ENCODE measurements around the gene COL18A1. TPM values are rescaled to one million over a fixed set of nuclear protein-coding genes. Genes with fewer than 3 reads are reported as not detected.
"Not testable (repeated sequence)": the region's sequence is repeated elsewhere in the genome, so short reads cannot be mapped to it uniquely, and the experiment has no call there.

COL18A1 gene
- total RNA-seq, 4 donors from 2014 or later: 124 to 224 (median 173) TPM

DNA sequence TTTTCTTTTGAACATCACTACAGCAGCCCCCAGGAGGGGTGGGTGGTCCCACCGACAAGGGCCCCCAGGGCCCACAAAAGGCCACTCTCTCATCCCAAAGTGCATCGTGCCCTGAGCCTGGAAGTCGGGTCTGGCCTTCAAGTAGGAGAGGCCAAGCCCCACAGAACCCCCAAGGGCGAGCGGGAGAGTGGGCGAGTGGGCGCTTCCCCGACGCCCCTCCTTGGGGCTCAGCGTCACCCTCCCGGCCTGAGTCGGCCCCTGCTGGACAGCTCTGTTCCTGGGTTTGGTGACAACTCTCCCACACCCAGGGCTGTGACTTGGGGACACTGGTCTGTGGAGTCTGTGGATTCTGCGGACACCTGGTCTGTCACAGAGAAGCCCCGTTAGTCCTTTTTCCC, 42.2 kb upstream of the COL18A1 start:
- DNase-seq (ENCODE audit: low spot score in 2 of 2): no peak
- no peaks in the 10 kb centered on the region for H3K36me3 ChIP-seq
- peak overlapping the region in 2 of 4 donors; percentile 0 to 97 for H3K27ac ChIP-seq
- no peaks in the 10 kb centered on the region for H3K9me3 ChIP-seq
- TF ChIP-seq POLR2A (IDR thresholded peaks at IDR 0.05): no peak
- TF ChIP-seq, protein P1, sequence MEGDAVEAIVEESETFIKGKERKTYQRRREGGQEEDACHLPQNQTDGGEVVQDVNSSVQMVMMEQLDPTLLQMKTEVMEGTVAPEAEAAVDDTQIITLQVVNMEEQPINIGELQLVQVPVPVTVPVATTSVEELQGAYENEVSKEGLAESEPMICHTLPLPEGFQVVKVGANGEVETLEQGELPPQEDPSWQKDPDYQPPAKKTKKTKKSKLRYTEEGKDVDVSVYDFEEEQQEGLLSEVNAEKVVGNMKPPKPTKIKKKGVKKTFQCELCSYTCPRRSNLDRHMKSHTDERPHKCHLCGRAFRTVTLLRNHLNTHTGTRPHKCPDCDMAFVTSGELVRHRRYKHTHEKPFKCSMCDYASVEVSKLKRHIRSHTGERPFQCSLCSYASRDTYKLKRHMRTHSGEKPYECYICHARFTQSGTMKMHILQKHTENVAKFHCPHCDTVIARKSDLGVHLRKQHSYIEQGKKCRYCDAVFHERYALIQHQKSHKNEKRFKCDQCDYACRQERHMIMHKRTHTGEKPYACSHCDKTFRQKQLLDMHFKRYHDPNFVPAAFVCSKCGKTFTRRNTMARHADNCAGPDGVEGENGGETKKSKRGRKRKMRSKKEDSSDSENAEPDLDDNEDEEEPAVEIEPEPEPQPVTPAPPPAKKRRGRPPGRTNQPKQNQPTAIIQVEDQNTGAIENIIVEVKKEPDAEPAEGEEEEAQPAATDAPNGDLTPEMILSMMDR (IDR thresholded peaks at IDR 0.05): no peak
- TF ChIP-seq EP300 (IDR thresholded peaks at IDR 0.05): no peak
- no peaks in the 10 kb centered on the region for H3K27me3 ChIP-seq
- no peak overlapping the region for H3K4me3 ChIP-seq
- WGBS, 2 donors: 84 to 92% methylated on average over 13 to 14 of the region's 14 CpGs
- H3K4me1 ChIP-seq: peaks cover 0 to 50% (median 17%) of the 10 kb centered on the region in 4 donors

DNA sequence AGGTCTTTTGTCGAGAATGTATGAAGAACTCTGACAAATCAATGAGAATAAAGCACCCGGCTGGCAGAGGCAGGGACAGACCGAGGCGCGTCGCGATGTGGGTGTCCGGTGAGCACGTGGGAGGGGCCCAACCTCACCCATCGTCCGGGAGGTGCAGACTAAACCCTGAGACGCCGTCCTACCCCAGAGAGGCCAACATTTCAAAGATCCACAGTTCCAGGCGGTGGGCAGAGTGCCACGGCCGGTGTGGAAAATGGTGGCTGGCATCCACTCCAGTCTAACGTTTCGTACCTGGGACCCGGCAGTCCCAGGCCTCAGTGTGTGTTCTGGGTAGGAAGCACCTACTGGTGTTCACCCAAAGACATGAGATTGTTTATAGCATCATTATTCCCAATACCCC, 41.7 kb upstream of the COL18A1 start:
- H3K27ac ChIP-seq: peak overlapping the region; percentile 78 to 97 (median 88)
- 91% methylated on average over 16 to 19 of the region's 19 CpGs for WGBS, 2 donors
- H3K4me1 ChIP-seq: peaks cover 0 to 46% (median 13%) of the 10 kb centered on the region in 4 donors
- not testable (repeated sequence) for H3K4me3 ChIP-seq; H3K36me3 ChIP-seq; H3K27me3 ChIP-seq; DNase-seq (ENCODE audit: low spot score in 2 of 2); H3K9me3 ChIP-seq

DNA sequence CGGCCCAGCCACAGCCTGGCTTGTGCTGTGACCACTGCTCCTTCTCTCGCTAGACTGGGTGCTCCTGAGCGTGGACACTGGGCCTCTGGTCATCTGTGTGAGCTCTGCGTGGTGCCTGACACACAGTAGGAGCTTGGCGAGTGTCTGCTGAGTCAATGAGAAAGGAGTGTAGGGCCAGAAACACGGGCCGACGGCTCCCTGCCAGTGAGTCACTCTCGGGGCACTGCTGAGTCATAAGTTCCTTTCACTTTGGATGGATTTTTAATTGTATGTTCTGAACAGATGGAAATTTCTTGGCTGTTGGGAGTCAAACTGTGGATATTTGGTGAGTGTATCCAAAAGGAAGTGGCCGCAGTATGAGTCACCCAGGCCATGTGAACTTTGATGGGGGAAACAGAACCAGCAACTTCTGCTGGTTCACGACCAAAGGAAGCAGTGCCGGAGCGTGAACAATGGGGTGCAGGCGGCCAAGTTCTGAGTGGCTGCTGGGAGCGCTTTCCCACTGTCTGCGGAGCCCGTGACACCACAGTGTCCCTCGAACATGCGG, 41.0 kb upstream of the COL18A1 start:
- peak; percentile 76 to 86 for DNase-seq (ENCODE audit: low spot score in 2 of 2)
- H3K36me3 ChIP-seq: no peaks in the 10 kb centered on the region
- H3K4me3 ChIP-seq: peak overlapping the region in 1 of 4 donors; percentile 33
- TF ChIP-seq EP300 (IDR thresholded peaks at IDR 0.05): peak; percentile 51 to 97
- TF ChIP-seq, protein P1 (IDR thresholded peaks at IDR 0.05): peak in 1 of 5 experiments; percentile 31
- TF ChIP-seq POLR2A (IDR thresholded peaks at IDR 0.05): peak in 1 of 2 donors; percentile 9
- 6 to 7% methylated on average over 18 of the region's 19 CpGs for WGBS, 2 donors
- H3K27ac ChIP-seq: peak overlapping the region; percentile 78 to 97 (median 88)
- peaks cover 0 to 46% (median 13%) of the 10 kb centered on the region in 4 donors for H3K4me1 ChIP-seq
- no peaks in the 10 kb centered on the region for H3K27me3 ChIP-seq
- H3K9me3 ChIP-seq: no peaks in the 10 kb centered on the region

DNA sequence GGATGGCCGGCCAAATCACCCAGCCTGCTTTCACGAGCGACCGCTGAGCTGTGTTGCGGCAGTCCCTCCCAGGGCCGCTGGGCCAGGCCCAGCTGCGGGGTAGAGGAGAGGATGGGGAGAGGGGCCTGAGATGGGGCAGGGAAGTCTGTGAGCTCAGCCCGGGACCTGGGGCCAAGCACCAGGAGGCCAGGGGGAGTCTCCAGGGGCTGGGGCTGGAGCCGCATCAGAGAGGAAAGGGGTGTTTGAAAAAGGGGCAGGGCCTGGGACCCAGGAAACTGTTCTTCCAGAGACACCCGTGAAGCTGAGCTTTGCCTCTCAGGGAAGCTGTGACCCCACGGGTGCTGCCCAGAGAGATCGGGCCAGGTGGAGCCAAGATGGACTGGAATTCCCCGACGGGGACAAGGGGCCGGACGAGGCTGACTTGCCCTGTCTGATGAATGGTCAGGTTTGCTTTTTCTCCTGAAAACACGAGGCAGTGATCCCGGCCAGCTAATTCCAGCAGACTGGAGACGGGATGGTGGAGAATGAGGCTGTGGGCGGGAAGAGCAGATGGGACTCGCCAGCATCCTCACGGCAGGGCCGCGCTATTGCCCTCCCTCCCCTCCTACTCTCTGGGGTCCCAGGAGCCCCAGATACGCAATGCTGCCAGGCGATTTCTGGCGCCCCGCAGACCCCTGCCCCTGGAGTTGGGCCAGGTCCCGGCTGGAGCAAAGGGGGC, 40.3 kb upstream of the COL18A1 start:
- Histone ChIP-seq H3K27ac (peak overlapping the region; percentile 78 to 97 (median 88)), H3K27me3 (no peaks in the 10 kb centered on the region), H3K4me1 (peaks cover 0 to 46% (median 13%) of the 10 kb centered on the region in 4 donors), H3K9me3 (no peaks in the 10 kb centered on the region), H3K4me3 (peak overlapping the region in 1 of 4 donors; percentile 33), H3K36me3 (no peaks in the 10 kb centered on the region)
- DNase-seq (ENCODE audit: low spot score in 2 of 2): peak in 1 of 2 donors; percentile 47
- WGBS, 2 donors: 20 to 34% methylated on average over 27 to 28 of the region's 29 CpGs
- no peak for TF ChIP-seq EP300 (IDR thresholded peaks at IDR 0.05)
- TF ChIP-seq, protein P1 (IDR thresholded peaks at IDR 0.05): peak in 1 of 5 experiments; percentile 30
- TF ChIP-seq POLR2A (IDR thresholded peaks at IDR 0.05): peak in 1 of 2 donors; percentile 1

DNA sequence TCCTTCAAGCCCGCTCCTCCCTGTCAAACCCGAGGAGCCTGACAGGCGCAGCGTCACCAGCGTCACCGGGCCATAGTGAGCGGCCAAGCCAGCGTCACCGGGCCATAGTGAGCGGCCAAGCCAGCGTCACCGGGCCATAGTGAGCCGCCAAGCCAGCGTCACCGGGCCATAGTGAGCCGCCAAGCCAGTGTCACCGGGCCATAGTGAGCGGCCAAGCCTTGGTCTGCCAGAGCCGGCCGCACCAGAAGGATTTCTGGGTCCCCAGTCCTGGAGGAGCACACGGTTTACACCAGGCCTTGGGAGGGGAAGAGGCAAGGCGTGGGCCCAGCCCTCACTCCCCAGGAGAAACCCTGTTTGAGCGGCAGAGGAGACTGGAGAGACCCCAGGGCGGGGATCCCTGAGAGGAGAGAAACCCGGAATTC, 39.8 kb upstream of the COL18A1 start:
- peak overlapping the region; percentile 78 to 97 (median 88) for H3K27ac ChIP-seq
- 90 to 93% methylated on average over 15 to 17 of the region's 25 CpGs for WGBS, 2 donors
- H3K36me3 ChIP-seq: no peaks in the 10 kb centered on the region
- peaks cover 0 to 46% (median 13%) of the 10 kb centered on the region in 4 donors for H3K4me1 ChIP-seq
- H3K4me3 ChIP-seq: no peak overlapping the region
- TF ChIP-seq, protein P1 (IDR thresholded peaks at IDR 0.05): no peak
- no peak for TF ChIP-seq EP300 (IDR thresholded peaks at IDR 0.05)
- no peak for TF ChIP-seq POLR2A (IDR thresholded peaks at IDR 0.05)
- no peak for DNase-seq (ENCODE audit: low spot score in 2 of 2)
- H3K9me3 ChIP-seq: no peaks in the 10 kb centered on the region
- no peaks in the 10 kb centered on the region for H3K27me3 ChIP-seq
